Cortex of kidney (tissue), 1 donor: ENCODE results near the gene MTMR6.
"Not testable (repeated sequence)": the region's sequence is repeated elsewhere in the genome, so short reads cannot be mapped to it uniquely, and the experiment has no call there.

ENCODE experiments used
- DNase-seq: peaks from one replicate; lab custom pipeline; 2025; lab: John Stamatoyannopoulos, UW

MTMR6 gene

GRCh38 chr13:25286969-25287961 lies at the start of gene MTMR6:
TSS of gene MTMR6 (minus strand) at chr13:25287488. CDS start at chr13:25287247, 241 bp downstream.
- peak; percentile 35 for DNase-seq

DNA sequence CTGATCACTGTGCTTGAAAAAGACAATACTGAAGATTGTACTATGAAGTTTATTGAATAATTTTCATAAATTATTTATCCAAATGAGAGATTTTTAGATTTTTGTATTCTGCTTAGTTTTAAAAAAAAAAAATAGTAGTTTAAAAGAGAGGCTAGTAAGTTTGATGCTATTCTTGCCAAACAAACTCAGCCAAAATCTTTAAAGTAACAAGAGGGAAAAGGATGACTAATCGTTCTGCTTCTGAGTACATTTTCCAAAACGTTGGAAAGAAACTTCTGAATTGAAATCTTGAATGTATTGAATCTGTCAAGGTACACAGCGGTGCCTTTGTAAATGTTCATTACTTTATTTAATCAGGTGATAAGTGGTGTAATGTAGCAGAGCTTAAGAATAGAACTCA lies 48.6 kb upstream of the MTMR6 start:
- no peak for DNase-seq

GRCh38 chr13:25330541-25330940 lies 43.3 kb upstream of the MTMR6 start:
- no peak for DNase-seq

DNA sequence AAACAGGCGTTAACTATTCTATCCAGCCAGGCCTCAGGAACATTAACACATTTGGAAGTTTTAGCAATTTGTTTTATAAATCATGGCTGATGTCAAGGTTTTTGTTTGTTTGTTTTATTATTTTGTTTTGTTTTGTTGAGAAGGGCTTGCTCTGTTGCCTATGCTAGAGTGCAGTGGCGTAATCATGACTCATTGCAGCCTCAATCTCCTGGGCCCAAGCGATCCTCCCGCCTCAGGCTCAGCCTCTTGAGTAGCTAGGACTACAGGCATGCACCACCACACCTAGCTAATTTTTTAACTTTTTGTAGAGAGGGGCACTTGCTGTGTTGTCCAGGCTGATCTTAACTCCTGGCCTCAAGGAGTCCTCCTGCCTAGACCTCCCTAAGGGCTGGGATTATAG lies 42.4 kb upstream of the MTMR6 start:
- no peak for DNase-seq

DNA sequence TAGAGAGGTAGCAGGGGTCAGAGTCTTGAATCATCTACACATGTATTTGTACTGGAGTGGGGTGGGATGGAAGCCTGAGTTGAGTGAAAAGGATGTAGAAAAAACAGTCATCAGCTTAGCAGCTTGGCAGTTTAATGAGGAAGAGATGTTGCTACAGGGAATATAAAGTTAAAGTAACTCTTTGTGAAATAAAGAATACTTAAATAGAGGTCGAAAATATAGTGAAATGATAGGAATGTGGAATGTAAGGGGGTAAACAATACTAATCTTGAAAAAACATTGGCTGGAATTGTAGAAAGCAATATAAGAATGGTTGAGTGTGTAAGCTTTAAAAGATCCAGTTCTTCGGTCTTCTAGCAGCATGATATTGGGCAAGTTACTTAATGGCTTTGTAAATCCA lies 36.8 kb upstream of the MTMR6 start:
- no peak for DNase-seq

- DNase-seq = no peak
Observed at GRCh38 chr13:25319771-25320170, 32.5 kb upstream of the MTMR6 start.

- DNase-seq = not testable (repeated sequence)
Observed at GRCh38 chr13:25318946-25319345, 31.7 kb upstream of the MTMR6 start.

DNA sequence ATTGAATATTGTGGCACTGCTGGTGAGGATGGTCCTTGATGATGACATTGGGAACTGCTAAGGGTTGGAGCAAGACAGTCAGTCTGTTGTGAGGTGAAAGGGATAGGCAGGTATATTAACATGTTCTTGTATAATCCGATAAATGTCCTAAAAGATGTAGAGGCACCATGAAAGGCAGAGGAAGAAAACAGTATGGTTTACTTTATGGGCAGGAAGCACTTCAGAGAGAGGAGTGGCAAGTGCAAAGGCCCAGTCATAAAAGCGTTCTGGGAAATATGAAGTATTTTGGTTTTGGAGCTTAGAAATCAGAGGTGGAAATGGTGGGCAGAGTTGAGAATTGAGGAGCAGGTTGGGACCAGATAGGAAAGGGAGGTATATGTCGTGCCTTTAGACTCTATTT lies 23.6 kb upstream of the MTMR6 start:
- no peak for DNase-seq

DNA sequence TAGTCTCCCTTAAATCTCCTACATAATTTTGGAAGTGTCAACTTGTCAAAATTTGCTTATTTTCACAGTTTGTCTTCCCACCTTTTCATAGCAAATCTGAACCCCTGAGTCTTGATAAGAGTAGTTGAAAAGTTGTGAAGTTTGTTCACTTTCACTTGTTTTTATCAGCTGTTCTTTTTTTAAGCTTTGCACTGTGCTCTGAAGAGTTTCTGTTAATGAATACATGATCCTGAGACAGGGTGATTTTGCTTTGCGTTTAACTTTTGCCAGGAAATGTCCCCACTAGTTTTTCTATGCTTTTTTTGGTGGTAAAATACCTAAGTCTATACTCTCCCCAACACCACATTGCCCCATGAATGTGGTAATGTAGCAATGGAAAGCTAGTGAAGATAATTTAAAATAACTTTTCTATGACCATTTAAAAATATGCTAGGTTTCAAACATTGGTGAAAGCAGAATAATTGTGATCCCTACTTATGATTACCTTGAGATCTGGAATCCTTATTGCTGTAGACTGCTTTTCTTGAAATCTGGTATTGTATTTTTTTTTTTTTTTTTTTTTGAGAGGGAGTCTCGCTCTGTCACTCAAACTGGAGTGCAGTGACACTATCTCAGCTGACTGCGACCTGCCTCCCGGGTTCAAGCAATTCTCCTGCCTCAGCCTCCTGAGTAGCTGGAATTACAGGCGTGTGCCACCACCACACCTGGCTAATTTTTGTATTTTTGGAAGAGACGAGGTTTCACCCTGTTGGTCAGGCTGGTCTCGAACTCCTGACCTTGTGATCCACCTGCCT lies 19.6 kb upstream of the MTMR6 start:
- DNase-seq = no peak

- DNase-seq = no peak
Observed at GRCh38 chr13:25302121-25302520, 14.8 kb upstream of the MTMR6 start.

GRCh38 chr13:25301347-25302113 lies 14.2 kb upstream of the MTMR6 start, which contains the start of gene NUP58:
TSS of gene NUP58 (plus strand) at chr13:25301625. CDS start at chr13:25301774, 149 bp downstream.
- DNase-seq = peak; percentile 62

GRCh38 chr13:25300861-25301346 lies 13.6 kb upstream of the MTMR6 start:
- DNase-seq = no peak

GRCh38 chr13:25295701-25296100 lies 8.4 kb upstream of the MTMR6 start:
- DNase-seq = no peak

DNA sequence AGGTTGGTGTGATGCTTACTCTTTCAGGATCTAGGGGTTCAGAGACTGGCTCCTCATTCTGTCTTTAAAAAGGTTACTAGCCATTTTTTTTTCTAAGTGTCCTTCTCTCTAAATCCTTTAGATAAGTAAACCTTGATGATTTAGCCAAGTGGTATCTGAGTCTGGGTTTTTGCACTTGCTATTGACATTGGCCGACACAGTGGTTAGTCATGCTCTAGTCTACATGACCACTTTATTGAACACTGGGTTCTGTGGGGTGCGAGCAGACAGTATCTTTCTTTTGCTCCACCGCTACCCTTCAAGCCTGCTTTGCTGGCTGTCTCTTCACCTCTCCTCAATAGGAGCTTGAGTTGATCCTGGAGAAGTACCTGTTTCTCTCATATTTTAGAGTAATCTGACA lies 7.9 kb upstream of the MTMR6 start:
- no peak for DNase-seq

DNA sequence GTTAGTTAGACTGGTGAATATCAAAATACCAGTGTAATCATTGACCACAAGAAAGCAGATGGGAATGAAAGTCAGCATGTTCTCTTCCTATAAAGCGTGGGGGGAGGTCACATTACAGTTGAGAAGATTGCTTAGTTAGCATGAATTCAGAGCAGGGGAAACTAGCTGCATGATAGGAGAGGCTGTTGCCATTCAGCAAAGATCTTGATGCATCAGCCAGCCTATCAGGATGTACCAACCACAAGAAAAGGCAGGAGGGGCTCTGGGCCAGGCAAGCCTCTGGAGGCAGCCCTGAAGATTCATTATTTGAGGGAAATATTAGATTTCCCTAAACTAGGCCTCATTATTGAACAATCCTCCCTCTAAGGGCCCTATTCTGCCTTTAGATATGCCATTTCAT lies 5.0 kb upstream of the MTMR6 start:
- no peak for DNase-seq

DNA sequence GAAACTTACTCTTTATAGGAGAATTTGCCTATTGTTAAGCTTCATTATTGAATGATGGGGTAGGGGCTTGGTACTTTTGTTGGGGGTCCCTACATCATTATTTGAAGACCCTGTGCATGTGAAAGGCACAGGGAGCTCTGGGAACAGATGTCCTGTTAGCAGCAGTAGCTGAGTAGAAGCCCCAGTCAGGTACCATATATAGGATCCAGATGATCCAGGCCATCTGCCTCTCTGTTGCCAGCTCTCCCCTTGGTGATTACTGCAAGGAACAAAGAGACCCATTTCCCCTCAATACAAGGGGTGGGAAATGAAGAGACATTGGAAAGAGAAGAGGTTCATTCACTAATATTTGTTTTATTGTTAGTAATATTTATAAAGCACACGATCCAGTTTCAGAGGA lies 4.4 kb upstream of the MTMR6 start:
- DNase-seq = no peak

- DNase-seq = no peak
Observed at GRCh38 chr13:25288966-25289365, 1.7 kb upstream of the MTMR6 start.

GRCh38 chr13:25286308-25286968 lies 850 bp downstream of the MTMR6 start:
- no peak for DNase-seq

DNA sequence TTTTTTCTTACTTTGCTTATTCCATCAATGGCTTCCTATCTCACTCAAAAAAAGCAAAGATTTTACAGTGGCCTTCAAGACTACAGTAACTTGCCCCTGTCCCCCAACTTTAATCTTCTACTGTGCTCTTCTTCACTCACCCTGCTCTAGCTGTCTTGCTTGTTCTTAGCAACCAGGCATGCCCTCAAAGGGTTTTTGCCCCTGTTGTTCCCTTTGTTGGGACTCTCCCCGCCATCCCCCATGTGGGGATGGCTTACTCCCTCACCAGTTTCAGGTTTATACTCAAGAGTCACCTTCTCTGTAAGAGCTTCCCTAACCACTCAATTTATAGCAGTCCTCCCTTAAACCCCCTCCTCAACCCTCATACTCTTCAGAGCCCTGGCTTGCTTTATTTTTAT lies 5.4 kb downstream of the MTMR6 start:
- no peak for DNase-seq

DNA sequence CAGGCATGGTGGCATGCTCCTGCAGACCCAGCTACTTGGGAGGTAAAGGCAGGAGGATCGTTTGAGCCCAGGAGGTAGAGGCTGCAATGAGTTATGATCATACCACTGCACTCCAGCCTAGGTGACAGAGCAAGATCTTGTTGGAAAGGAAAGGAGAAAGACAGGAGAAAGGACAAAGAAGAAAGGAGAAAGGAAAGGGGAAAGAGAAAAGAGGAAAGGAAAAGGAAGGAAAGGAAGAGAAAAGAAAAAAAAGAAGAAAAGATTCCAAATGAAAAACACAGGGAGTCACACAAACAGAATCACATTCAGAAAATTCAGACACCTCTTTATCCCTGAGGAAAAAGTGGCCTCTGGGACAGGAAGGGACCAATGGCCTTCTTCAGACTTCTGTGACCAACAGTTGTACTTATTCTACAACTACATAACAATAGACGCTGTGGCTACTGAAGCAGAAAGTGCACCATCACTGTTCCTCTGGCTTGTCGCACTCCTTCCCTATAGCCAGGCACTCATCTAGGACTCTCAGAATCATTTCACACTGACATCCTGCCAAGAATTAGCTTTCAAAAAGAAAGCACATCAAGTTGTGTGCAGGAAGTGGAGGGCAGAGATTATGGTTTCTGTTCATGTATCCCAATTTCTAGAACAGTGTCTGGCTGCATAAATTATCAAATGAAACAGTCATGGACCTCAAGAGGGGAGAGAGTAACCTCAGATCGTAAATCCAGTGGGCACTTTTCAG lies 5.9 kb downstream of the MTMR6 start:
- DNase-seq = no peak

DNA sequence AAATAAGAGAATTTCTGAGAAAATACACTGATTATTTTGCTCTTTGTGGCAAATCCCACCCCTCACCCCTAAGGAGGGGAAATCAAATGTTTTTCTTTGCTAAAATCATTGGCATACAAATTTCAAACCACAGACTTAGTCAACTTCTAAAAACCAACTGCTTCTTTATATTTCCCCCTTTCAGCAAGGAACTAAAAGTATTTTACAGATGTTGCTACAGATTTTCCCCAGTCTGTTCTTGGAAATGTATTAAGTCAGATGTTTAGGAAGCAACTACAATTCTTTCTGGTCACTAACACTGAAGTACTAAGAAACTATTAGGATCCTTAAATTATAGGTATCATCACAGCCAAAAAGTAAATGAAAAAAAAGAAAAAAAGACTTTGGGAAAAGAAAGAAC lies 6.9 kb downstream of the MTMR6 start:
- DNase-seq = no peak
